Measurements from ENCODE around the gene E4F1.
A peak's percentile ranks its signal among the peaks of the same experiment; 100 is the strongest.

E4F1 gene

DNA sequence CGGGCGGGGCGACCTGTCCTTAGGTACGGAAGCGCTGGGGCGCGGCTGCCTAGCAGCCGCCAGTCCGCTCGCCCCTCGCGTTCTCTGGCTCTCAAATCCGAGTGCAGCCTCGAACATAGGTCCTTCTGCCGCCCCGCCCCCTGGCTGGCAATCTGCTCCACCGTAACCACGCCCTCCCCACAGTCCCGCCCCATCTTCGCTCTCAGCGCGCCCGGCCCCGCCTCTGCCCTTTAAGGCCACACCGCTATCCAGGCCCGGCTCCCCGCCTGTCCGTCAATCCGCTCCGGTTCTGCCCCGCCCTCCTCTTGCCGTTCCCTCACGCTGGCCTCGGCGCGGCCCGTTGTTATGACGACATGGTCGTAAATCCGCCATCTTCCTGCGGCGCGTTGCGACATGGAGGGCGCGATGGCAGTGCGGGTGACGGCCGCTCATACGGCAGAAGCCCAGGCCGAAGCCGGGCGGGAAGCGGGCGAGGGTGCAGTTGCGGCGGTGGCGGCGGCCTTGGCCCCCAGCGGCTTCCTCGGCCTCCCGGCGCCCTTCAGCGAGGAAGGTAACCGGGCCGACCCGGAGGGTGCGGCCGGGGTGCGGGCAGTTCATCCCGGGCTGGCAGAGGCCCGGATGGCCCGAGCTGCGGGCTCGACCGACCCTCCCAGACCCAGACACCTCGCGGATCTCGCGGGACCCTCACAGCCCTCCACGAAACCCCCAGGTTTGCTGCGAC is at the start of gene E4F1:
TSS of gene E4F1 (plus strand) at position 371 of the 721 bp plus-strand sequence. CDS start at position 394, 23 bp downstream.
- DNase-seq = peak; percentile 97

DNA sequence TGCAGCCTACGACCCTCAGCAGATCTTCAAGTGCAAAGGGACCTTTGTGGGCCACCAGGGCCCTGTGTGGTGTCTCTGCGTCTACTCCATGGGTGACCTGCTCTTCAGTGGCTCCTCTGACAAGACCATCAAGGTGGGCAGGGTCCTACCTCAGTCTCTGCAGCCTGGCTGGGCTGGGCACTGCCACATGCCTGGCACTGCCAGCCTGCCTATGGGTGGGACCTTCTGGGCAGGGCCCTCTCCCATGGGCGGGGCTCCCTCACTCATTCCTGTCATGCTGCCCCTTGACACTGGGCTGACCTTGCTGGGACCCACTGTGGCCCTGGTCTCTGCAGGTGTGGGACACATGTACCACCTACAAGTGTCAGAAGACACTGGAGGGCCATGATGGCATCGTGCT is 49.5 kb upstream of the E4F1 start:
- no peak for DNase-seq

GRCh38 chr16:2174396-2175131 is 48.8 kb upstream of the E4F1 start:
- no peak for DNase-seq

GRCh38 chr16:2175454-2175853 is 47.9 kb upstream of the E4F1 start:
- no peak for DNase-seq

GRCh38 chr16:2176047-2176446 is 47.3 kb upstream of the E4F1 start:
- DNase-seq = no peak

GRCh38 chr16:2177101-2177500 is 46.3 kb upstream of the E4F1 start:
- no peak for DNase-seq

DNA sequence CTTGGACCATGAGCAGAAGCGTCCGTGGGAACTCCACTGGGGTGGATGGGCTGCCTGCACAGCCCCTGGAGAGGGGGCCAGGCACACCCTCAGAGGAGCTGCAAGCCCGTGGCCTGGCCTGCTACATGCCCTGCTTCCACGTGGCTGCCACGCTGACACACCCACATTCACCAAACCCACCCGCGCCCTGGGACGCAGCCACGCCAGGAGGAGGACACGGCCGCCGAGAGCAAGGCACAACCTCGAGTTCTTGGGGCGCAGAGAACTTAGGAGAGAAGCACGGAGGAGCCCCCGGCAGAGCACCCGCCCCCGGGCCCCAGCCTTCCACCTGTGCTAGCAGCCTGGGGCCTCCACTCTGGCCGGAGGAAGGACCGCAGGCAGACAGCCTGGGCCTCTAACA is 45.8 kb upstream of the E4F1 start:
- DNase-seq = no peak

DNA sequence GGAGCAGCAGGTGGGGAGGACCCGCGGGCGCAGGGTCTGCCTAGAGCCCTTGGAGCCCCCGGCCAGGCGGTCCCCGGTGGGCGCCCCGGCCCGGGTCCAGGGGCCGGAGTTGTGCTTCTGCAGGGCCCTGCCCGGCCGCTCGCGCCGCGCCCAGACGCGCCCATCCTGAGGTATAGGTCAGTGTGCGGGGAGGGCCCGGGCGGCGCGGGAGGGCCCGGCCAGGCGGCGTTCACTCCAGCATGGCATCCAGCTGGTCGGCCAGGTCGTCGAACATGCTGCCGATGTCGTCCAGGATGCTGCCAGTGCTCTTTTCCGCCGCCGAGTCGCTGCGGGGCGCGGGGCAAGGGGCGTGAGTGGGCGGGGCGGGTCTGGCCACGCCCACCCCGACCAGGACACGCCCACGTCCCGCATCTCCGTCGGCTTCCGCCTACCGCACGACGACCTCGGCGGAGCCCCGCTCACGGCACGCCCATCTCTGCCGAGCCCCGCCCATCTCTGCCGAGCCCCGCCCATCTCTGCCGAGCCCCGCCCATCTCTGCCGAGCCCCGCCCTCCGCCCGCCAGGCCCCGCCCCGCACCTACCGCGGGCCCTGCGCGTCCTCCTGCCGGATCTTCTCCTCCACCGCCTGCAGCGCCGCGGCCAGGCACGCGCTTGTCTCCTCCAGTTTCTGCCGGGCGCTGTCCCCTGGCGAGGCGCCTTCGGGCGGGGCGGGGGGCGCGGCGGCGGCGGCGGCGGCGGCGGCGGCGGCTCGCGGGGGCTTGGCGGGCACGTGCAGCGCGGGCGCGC is 44.9 kb upstream of the E4F1 start:
- no peak for DNase-seq

DNA sequence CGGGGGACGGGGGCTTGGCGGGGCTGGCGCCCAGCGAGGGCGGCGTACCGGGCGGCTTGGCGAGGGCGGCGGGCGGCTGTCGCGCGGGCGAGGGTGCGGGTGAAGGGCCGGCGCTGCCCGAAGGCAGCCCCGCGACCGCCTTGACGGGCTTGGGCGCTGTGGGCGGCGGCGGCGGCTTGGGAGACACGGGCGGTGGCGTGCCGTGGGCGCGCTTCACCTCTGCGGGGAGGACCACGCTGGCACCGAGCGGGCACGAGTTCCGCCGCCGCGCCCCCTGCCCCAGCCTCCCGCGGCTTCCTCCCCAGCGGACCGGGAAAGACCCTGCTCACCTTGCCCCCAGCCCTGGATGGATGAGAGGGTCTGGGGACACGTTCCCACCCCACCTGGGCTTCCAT is 44.3 kb upstream of the E4F1 start:
- no peak for DNase-seq

GRCh38 chr16:2179576-2179975 is 43.8 kb upstream of the E4F1 start:
- DNase-seq = no peak

DNA sequence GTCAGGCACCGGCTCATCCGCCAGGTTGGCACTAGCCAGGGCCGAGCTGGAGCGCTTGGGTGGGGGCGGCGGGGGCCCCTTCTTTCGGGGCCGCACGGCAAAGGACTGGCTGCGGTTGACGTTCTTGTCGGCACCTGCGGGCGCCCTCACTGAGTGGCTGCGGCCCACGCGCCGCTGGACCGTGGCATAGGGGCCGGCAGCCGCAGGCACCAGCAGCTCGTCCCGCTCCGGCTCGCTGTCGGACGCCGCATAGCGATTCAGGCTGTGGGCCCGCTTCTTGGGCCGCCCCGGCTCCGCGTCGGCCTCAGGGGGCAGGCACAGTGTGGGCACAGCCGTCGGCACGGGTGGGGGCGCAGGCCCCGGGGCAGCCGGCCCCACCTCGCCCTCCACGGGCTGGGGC is 42.9 kb upstream of the E4F1 start:
- DNase-seq = no peak

DNA sequence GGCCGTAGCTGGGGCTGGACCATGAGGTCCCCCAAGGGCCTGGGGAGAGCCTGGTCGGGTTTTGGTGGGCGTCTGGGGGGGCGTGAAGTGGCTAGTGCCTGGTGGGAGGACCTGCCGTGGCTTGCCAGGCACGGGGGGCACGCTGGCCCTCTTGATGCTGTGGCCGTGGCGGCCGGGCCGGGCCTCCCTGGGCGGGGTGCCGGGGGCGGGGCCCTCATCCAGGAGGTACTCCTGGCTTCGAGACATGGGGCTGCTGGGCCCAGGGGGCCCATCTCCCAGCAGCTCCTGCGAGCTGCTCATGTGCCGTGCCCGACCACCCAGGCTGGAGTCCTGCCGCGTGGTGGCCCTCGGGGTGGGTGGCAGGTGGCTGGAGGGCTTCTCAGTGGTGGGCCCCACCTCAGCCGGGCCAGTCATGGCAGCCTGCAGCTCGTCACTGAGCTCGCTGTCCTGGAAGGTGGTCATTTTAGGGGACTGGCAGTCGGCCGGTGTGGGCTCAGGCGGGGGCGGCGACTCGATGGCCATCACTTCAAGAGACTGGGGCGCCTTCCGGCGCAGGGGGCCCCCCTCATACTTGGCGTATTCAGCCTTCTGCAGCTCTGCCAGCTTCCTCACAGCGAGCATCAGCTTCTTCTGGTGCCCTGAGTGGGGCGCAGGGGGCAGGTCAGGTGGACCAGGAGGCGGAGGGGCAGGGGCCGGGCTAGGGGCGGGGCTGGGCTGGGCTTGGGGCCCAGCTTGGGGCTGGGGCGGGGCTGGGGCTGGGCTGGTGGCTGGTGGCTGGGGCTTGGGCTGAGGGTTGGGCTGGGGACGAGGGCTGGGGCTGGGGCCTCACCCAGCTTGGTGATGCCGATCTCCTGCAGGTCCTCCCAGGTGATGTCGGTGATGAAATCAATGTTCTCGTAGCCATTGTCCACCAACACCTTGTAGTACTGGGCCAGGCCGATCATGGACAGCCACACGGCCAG is 42.1 kb upstream of the E4F1 start:
- DNase-seq = no peak

- no peak for DNase-seq
These were observed 41.4 kb upstream of the E4F1 start for GRCh38 chr16:2181952-2182351.

- no peak for DNase-seq
These were observed 39.7 kb upstream of the E4F1 start for GRCh38 chr16:2183671-2184070.

DNA sequence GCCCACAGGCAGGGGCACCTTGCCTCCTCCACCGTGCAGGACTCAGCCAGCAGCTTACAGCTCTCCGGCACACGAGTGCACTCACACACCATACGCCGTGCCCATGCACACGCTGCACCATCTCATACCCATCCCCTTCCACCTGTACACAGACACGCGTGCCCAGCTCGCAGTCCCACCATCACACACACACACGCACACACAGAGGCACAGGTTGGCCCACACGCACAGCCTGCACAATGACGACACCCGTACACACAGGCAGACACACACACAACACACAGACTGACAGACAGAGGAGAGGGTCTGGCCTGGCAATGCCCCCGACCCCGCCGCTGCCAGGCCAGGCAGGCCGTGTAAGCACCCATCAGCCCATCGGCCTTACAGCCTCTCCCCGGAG is 39.0 kb upstream of the E4F1 start:
- no peak for DNase-seq

DNA sequence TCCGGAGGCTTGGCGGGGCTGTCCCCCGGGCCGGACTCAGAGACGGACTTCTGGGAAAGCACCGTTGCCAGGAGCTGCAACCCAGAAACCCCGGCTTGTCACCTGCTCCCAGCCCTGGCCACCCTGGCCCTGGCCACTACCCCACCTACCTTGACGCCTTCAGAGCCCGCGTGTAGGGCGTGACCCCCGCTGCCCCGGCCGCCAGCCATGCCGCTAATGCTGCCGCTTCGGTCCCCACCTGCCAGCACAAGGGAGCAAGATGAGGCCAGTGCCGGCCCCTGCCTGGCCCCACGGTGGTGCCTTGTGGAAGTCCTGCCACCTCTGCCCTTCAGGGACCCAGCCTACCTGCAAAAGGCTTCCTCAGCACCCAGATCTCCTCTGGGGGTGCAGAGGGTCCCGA is 38.4 kb upstream of the E4F1 start:
- no peak for DNase-seq

DNA sequence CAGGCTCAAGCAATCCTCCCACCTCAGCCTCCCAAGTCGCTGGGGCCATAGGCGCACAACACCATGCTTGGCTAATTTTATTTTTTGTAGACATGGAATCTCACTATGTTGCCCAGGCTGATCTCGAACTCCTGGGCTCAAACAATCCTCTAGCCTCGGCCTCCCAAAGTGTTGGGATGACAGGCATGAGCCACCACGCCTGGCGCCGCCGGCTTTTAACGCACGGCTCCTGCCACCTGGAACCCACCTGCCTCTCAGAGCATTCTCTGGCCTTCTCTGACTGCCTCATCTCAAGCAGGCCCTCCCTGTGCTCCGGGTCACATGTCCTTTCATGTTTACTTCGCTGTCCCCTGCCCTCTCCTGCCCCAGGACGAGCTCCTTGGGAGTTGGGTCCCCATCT is 37.3 kb upstream of the E4F1 start:
- no peak for DNase-seq

GRCh38 chr16:2186505-2186904 is 36.9 kb upstream of the E4F1 start:
- DNase-seq = no peak

DNA sequence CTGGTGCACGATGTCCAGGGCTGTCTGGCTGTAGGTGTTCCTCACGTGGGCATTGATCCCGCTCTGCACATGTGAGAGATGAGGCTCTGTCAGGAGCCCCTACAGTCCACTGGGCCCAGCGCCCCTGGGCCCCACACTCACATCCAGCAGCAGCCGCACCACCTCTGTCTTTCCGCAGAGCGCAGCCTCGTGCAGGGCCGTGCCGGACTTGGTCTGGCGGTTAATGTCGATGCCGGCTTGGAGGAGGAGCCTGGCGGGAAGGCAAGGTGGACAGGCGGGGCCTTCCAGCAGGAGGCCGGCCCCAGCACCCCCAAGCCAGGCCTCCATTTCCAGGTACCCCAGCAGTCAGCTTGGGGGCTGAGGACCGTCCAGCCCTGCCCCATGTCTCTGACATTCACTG is 36.2 kb upstream of the E4F1 start:
- no peak for DNase-seq

GRCh38 chr16:2188395-2188794 is 35.0 kb upstream of the E4F1 start:
- DNase-seq = no peak

DNA sequence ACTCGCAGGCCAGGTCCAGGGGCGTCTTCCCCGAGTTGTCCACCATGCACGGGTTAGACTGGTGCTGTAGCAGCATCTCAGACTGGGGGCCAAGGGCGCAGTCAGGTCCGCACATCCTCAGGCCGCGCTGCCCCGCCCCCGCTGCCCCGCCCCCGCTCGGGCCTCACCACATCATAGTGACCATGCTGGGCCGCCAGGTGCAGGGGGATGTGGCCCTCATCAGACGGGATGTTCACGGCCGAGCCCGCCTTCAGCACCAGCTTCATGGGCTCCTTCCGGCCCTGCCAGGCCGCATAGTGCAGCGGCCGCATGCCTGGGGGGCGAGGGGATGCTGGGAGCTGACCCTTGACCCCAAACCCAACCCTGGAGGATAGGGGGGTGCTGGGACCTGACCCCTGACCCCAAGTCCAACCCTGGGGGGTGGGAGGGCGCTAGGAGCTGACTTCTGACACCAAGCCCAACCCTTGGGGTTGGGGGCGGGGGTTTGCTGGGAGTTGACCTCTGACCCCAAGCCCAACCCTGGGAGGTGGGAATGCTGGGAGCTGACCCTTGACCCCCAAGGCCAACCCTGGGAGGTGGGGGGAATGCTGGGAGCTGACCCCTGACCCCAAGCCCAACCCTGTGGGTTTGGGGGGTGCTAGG is 34.0 kb upstream of the E4F1 start:
- DNase-seq = no peak

DNA sequence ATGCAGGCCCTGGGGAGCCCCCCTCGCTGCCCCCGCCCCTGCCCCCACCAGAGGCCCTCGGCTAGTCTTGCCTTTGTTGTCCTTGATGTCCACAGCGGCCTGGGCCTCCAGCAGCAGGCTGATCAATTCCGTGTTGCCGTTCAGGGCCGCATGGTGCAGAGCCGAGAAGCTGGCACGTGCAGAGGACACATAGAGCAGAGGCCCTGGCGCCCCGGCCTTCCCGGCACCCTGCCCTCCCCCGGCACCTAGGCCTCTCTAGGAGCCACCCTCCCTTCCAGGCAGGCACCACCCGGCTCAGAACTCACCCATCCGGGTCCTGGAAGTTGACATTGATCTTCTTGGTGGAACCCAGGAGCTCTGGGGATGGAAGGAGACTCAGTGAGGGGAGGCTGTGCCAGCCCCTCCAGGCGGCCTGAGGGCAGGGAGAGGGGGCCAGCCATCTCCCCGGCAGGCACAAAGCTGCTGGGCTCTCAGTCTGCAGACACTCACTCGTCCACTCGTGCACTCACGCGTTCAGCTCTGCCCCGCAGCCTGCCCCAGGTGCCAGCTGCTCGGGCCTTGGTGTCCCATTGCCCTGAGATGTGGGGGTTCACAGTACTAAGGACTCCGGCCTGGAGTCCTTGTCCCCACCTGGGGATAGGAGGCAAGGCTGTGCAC is 33.3 kb upstream of the E4F1 start:
- no peak for DNase-seq
